ENCODE measurements around the gene DBNL.

The DBNL gene

GRCh38 chr7:44094365-44094764 lies 49.9 kb downstream of the DBNL start:
- H2BK15ac ChIP-seq (replicated peaks; ENCODE audit: low read depth): no peak overlapping the region
- no peaks in the 10 kb centered on the region for H3K79me1 ChIP-seq (ENCODE audit: low read length)
- DNase-seq: no peak
- H2BK120ac ChIP-seq (ENCODE audit: low read depth, low read length): no peak overlapping the region
- no peaks in the 10 kb centered on the region for H3K36me3 ChIP-seq (ENCODE audit: control insufficient read depth, insufficient read depth, low read length)
- no peak overlapping the region for H2BK5ac ChIP-seq (ENCODE audit: low read length)
- H3K18ac ChIP-seq (ENCODE audit: low read length): no peak overlapping the region
- no peak overlapping the region for H3K4me3 ChIP-seq (ENCODE audit: low read length)
- H3K79me2 ChIP-seq (ENCODE audit: control insufficient read depth, insufficient read depth, low read length): no peaks in the 10 kb centered on the region
- H3K56ac ChIP-seq (ENCODE audit: low read length): no peak overlapping the region
- WGBS (ENCODE audit: extremely low coverage, insufficient coverage, low lambda C conversion rate): no CpG with 5 or more reads among the region's 2 CpGs
- H2AK5ac ChIP-seq (ENCODE audit: low read length): no peak overlapping the region
- no peak overlapping the region for H3K4me2 ChIP-seq (ENCODE audit: low read length)
- no peak overlapping the region for H4K5ac ChIP-seq (ENCODE audit: low read length)
- H3K4me1 ChIP-seq (ENCODE audit: control insufficient read depth, low read depth, low read length): no peaks in the 10 kb centered on the region
- no peak overlapping the region for H3K9ac ChIP-seq (ENCODE audit: low read length)
- H3K27me3 ChIP-seq (ENCODE audit: insufficient read depth, low read length, poor library complexity): no peaks in the 10 kb centered on the region
- no peak overlapping the region for H3K23ac ChIP-seq (ENCODE audit: low read length)
- no peak overlapping the region for H4K8ac ChIP-seq (ENCODE audit: low read depth, low read length)
- H3K27ac ChIP-seq (ENCODE audit: low read depth, low read length): no peak overlapping the region
- no peak overlapping the region for H3K4ac ChIP-seq (ENCODE audit: low read depth, low read length)

- DNase-seq: no peak
- Histone ChIP-seq H3K4me1 (ENCODE audit: control insufficient read depth, low read depth, low read length) (no peaks in the 10 kb centered on the region), H3K4me3 (ENCODE audit: low read length) (no peak overlapping the region), H3K79me2 (ENCODE audit: control insufficient read depth, insufficient read depth, low read length) (no peaks in the 10 kb centered on the region), H2BK120ac (ENCODE audit: low read depth, low read length) (no peak overlapping the region), H3K56ac (ENCODE audit: low read length) (no peak overlapping the region), H3K36me3 (ENCODE audit: control insufficient read depth, insufficient read depth, low read length) (no peaks in the 10 kb centered on the region), H2BK15ac (replicated peaks; ENCODE audit: low read depth) (no peak overlapping the region), H4K8ac (ENCODE audit: low read depth, low read length) (no peak overlapping the region), H3K23ac (ENCODE audit: low read length) (no peak overlapping the region), H3K9ac (ENCODE audit: low read length) (no peak overlapping the region), H3K79me1 (ENCODE audit: low read length) (no peaks in the 10 kb centered on the region), H2BK5ac (ENCODE audit: low read length) (no peak overlapping the region), H3K27me3 (ENCODE audit: insufficient read depth, low read length, poor library complexity) (no peaks in the 10 kb centered on the region), H4K5ac (ENCODE audit: low read length) (no peak overlapping the region), H3K27ac (ENCODE audit: low read depth, low read length) (no peak overlapping the region), H3K18ac (ENCODE audit: low read length) (no peak overlapping the region), H2AK5ac (ENCODE audit: low read length) (no peak overlapping the region), H3K4me2 (ENCODE audit: low read length) (no peak overlapping the region), H3K4ac (ENCODE audit: low read depth, low read length) (no peak overlapping the region)
- no CpG with 5 or more reads among the region's 2 CpGs for WGBS (ENCODE audit: extremely low coverage, insufficient coverage, low lambda C conversion rate)
These were observed 50.5 kb downstream of the DBNL start for GRCh38 chr7:44094883-44095592.

- Histone ChIP-seq H3K4me2 (ENCODE audit: low read length) (no peak overlapping the region), H3K4me1 (ENCODE audit: control insufficient read depth, low read depth, low read length) (no peaks in the 10 kb centered on the region), H3K56ac (ENCODE audit: low read length) (no peak overlapping the region), H4K5ac (ENCODE audit: low read length) (no peak overlapping the region), H3K36me3 (ENCODE audit: control insufficient read depth, insufficient read depth, low read length) (no peaks in the 10 kb centered on the region), H3K27ac (ENCODE audit: low read depth, low read length) (no peak overlapping the region), H3K23ac (ENCODE audit: low read length) (no peak overlapping the region), H2BK15ac (replicated peaks; ENCODE audit: low read depth) (no peak overlapping the region), H2AK5ac (ENCODE audit: low read length) (no peak overlapping the region), H3K4me3 (ENCODE audit: low read length) (no peak overlapping the region), H2BK120ac (ENCODE audit: low read depth, low read length) (no peak overlapping the region), H3K79me2 (ENCODE audit: control insufficient read depth, insufficient read depth, low read length) (no peaks in the 10 kb centered on the region), H3K18ac (ENCODE audit: low read length) (no peak overlapping the region), H3K79me1 (ENCODE audit: low read length) (no peaks in the 10 kb centered on the region), H3K4ac (ENCODE audit: low read depth, low read length) (no peak overlapping the region), H3K9ac (ENCODE audit: low read length) (no peak overlapping the region), H4K8ac (ENCODE audit: low read depth, low read length) (no peak overlapping the region), H2BK5ac (ENCODE audit: low read length) (no peak overlapping the region), H3K27me3 (ENCODE audit: insufficient read depth, low read length, poor library complexity) (no peaks in the 10 kb centered on the region)
- no CpG with 5 or more reads among the region's 3 CpGs for WGBS (ENCODE audit: extremely low coverage, insufficient coverage, low lambda C conversion rate)
- DNase-seq: no peak
These were observed 51.3 kb downstream of the DBNL start for GRCh38 chr7:44095781-44096180.

- no peak overlapping the region for H2BK5ac ChIP-seq (ENCODE audit: low read length)
- no peaks in the 10 kb centered on the region for H3K79me2 ChIP-seq (ENCODE audit: control insufficient read depth, insufficient read depth, low read length)
- no peak overlapping the region for H2AK5ac ChIP-seq (ENCODE audit: low read length)
- no peak overlapping the region for H3K23ac ChIP-seq (ENCODE audit: low read length)
- H3K56ac ChIP-seq (ENCODE audit: low read length): no peak overlapping the region
- no peak overlapping the region for H3K27ac ChIP-seq (ENCODE audit: low read depth, low read length)
- H3K9ac ChIP-seq (ENCODE audit: low read length): no peak overlapping the region
- no peak overlapping the region for H4K5ac ChIP-seq (ENCODE audit: low read length)
- H3K79me1 ChIP-seq (ENCODE audit: low read length): no peaks in the 10 kb centered on the region
- H3K18ac ChIP-seq (ENCODE audit: low read length): no peak overlapping the region
- H3K4me3 ChIP-seq (ENCODE audit: low read length): no peak overlapping the region
- H3K4me1 ChIP-seq (ENCODE audit: control insufficient read depth, low read depth, low read length): no peaks in the 10 kb centered on the region
- H3K36me3 ChIP-seq (ENCODE audit: control insufficient read depth, insufficient read depth, low read length): no peaks in the 10 kb centered on the region
- no peaks in the 10 kb centered on the region for H3K27me3 ChIP-seq (ENCODE audit: insufficient read depth, low read length, poor library complexity)
- H4K8ac ChIP-seq (ENCODE audit: low read depth, low read length): no peak overlapping the region
- no peak overlapping the region for H3K4me2 ChIP-seq (ENCODE audit: low read length)
- H3K4ac ChIP-seq (ENCODE audit: low read depth, low read length): no peak overlapping the region
- no peak overlapping the region for H2BK120ac ChIP-seq (ENCODE audit: low read depth, low read length)
- DNase-seq: no peak
- no peak overlapping the region for H2BK15ac ChIP-seq (replicated peaks; ENCODE audit: low read depth)
- no CpG with 5 or more reads among the region's 8 CpGs for WGBS (ENCODE audit: extremely low coverage, insufficient coverage, low lambda C conversion rate)
These were observed 51.9 kb downstream of the DBNL start for GRCh38 chr7:44096326-44096881.

GRCh38 chr7:44097064-44097932 lies 52.8 kb downstream of the DBNL start:
- Histone ChIP-seq H3K79me1 (ENCODE audit: low read length) (no peaks in the 10 kb centered on the region), H2BK15ac (replicated peaks; ENCODE audit: low read depth) (no peak overlapping the region), H2BK5ac (ENCODE audit: low read length) (no peak overlapping the region), H2BK120ac (ENCODE audit: low read depth, low read length) (no peak overlapping the region), H3K23ac (ENCODE audit: low read length) (no peak overlapping the region), H3K27ac (ENCODE audit: low read depth, low read length) (no peak overlapping the region), H3K4me3 (ENCODE audit: low read length) (no peak overlapping the region), H4K8ac (ENCODE audit: low read depth, low read length) (no peak overlapping the region), H3K4me2 (ENCODE audit: low read length) (no peak overlapping the region), H3K36me3 (ENCODE audit: control insufficient read depth, insufficient read depth, low read length) (no peaks in the 10 kb centered on the region), H2AK5ac (ENCODE audit: low read length) (no peak overlapping the region), H3K56ac (ENCODE audit: low read length) (no peak overlapping the region), H3K79me2 (ENCODE audit: control insufficient read depth, insufficient read depth, low read length) (no peaks in the 10 kb centered on the region), H3K27me3 (ENCODE audit: insufficient read depth, low read length, poor library complexity) (no peaks in the 10 kb centered on the region), H3K9ac (ENCODE audit: low read length) (no peak overlapping the region), H3K4me1 (ENCODE audit: control insufficient read depth, low read depth, low read length) (no peaks in the 10 kb centered on the region), H4K5ac (ENCODE audit: low read length) (no peak overlapping the region), H3K18ac (ENCODE audit: low read length) (no peak overlapping the region), H3K4ac (ENCODE audit: low read depth, low read length) (no peak overlapping the region)
- no CpG with 5 or more reads among the region's 9 CpGs for whole genome bisulfite sequencing (ENCODE audit: extremely low coverage, insufficient coverage, low lambda C conversion rate)
- no peak for DNase-seq
